Coronary artery (tissue), 2 donors: Measurements from ENCODE around the gene NTM.

Source experiments
- DNase-seq: peaks from one replicate; pipeline ENCODE4 v3.0.0-alpha.2; 2017; ENCODE audit warnings: low spot score
- H3K27ac ChIP-seq, 2 donors: fragments of 200-600 bp; sonication (generic); one replicate each; pipeline ENCODE4 v1.5.1; 2016 to 2019
- H3K4me3 ChIP-seq: fragments of 200-600 bp; sonication (generic); 2 replicates; pipeline ENCODE4 v1.5.1; 2016; ENCODE audit warnings: mild to moderate bottlenecking, moderate library complexity
- TF ChIP-seq, protein P1 (sequence below): fragments of 200-600 bp; sonication (generic); IDR thresholded peaks from one replicate; pipeline ENCODE4 v1.5.1; 2019; ENCODE audit warnings: antibody characterized with exemption

NTM gene

DNA sequence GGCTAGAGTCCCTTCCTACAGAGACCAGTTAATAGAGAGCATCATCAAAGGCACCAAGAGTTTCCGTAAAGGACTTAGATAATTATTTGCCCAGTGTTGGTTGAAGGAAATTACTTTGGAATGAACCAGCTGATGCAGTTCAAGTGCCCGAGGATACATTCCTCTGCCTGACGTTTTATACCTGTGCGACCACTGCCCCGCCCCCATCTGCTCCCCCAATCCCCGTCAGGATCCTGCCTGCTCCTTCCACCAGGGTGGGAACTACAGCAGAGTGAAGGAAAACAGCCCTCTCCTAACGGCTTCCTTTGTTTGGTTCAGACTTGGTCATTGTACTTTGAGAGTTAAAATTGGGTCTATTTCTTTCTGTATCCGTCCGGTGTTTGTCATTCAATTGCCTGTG, 761.5 kb downstream of the NTM start:
- DNase-seq, result no peak
- H3K27ac ChIP-seq, result no peak overlapping the region
- TF ChIP-seq, protein P1, sequence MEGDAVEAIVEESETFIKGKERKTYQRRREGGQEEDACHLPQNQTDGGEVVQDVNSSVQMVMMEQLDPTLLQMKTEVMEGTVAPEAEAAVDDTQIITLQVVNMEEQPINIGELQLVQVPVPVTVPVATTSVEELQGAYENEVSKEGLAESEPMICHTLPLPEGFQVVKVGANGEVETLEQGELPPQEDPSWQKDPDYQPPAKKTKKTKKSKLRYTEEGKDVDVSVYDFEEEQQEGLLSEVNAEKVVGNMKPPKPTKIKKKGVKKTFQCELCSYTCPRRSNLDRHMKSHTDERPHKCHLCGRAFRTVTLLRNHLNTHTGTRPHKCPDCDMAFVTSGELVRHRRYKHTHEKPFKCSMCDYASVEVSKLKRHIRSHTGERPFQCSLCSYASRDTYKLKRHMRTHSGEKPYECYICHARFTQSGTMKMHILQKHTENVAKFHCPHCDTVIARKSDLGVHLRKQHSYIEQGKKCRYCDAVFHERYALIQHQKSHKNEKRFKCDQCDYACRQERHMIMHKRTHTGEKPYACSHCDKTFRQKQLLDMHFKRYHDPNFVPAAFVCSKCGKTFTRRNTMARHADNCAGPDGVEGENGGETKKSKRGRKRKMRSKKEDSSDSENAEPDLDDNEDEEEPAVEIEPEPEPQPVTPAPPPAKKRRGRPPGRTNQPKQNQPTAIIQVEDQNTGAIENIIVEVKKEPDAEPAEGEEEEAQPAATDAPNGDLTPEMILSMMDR, result no peak
- no peak overlapping the region for H3K4me3 ChIP-seq

DNA sequence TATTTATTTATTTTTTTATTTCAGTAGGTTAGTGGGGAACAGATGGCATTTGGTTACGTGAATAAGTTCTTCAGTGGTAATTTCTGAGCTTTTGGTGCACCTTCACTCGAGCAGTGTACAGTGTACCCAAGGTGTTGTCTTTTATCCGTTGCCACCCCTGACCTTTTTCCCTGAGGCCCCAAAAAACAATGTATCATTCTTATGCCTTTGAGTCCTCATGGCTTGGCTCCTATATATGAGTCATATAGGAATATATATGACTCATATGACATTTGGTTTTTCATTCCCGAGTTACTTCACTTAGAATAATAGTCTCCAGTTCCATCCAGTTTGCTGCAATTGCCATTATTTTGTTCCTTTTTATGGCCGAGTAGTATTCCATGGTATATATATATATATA, 763.9 kb downstream of the NTM start:
- Histone ChIP-seq H3K27ac (no peak overlapping the region), H3K4me3 (no peak overlapping the region)
- no peak for DNase-seq
- TF ChIP-seq, protein P1, result no peak

DNA sequence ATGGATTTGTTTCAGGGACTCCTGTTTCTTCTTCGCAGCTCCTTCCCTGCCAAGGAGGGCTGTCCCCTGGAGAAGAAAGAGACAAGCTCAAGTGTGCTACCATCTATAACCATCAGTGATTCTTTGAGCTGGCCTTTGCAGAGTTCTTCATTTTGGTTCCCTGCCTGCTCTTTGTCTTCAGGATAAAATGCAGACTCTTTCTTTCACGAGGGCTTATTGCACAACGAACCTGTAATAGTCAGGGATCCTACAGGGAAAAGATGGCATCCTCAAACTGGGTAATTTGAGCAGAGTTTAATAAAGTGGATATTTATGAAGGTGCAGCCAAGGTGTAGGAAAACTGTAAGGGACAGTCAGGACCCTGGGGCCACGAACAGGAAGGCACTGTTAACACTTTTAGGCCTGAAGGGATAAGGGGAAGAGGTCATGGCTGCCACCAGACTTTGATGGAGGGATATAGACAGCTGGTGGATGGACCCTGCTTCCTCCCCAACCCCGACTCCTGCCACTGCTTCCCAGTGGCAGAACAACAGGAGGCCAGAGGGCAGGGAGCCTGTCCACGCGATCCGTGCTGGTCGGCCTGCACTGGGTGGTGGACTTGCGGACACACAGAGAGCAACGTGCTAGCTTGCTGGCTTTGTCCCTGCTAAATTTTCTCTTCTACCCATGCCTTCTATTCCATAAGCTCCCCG, 767.0 kb downstream of the NTM start:
- TF ChIP-seq, protein P1, result no peak
- Histone ChIP-seq H3K27ac (no peak overlapping the region), H3K4me3 (no peak overlapping the region)
- DNase-seq, result no peak

DNA sequence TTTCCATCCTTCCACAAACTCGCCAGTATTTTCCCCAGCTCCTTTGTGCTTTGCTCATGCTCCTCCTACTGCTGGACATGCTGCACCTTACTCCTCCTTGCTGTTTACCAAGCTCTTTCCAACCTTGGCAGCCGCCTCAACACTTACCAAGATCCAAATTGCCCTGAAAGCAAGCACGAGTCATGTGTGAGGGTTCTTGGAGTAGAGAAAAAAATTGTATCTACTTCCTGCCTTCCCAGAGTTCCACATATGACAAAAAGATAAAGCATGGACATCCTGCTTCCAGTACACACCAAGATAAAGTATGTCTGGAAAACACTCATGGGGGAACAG, 767.5 kb downstream of the NTM start:
- TF ChIP-seq, protein P1, result no peak
- no peak overlapping the region for H3K4me3 ChIP-seq
- no peak for DNase-seq
- H3K27ac ChIP-seq, result no peak overlapping the region

DNA sequence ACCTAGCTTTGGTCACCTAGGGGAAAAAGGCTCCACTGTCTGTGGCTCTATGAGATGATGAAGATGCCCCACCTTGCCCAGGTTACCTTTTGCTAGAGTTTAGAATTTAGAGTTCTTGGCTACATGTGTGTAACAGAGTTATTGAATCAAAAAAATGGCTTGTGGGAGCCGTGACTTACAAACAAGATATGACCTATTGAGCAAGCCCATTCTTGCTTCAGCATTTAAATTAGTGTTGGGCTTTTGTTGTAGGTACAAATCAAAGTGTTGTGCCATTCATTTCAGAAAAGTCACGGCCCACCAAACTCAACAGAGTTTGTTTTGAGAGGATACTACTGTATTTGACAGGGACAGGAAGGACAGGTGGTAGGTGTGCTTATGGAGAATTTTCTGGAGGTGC, 768.8 kb downstream of the NTM start:
- Histone ChIP-seq H3K27ac (no peak overlapping the region), H3K4me3 (no peak overlapping the region)
- TF ChIP-seq, protein P1, result no peak
- no peak for DNase-seq

DNA sequence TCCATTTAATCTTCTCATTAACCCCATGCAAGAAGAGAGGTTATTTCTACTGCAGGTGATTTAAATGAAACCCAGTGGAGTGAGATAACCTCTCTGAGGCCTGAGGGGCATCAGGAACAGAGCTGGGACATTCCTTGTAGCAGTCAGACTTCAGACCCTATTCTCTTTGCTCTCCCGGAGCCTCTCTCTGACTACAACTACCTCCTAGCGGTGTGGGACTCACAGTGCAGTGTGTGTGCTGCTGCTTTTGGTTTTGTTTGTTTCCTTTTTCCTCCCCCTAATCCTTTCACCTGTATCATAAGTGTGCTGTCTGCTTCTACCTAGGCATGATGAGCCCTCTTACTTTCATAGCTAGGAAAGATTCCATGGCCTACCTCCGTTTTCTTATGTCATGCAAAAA, 769.6 kb downstream of the NTM start:
- H3K27ac ChIP-seq, result no peak overlapping the region
- TF ChIP-seq, protein P1, result no peak
- DNase-seq, result no peak

DNA sequence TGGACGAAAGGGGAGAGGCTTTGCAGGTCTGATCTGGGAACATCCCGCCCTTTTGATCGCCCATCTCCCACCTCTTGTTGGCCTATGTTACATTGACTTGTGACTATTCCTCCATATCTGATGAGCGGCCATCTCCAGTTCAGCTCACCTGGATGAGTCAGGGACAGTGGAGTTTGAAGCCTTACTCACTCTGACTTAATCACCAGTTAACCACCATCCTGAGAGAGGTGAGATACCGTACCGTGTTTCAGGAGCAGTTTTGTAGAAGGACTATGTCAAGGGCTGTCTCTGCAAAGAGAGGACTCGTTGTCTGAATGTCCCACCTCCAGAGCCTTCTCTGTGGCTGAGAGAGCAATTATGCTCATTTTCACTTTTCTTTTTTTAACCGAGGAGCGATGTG, 771.7 kb downstream of the NTM start:
- H3K4me3 ChIP-seq, result no peak overlapping the region
- TF ChIP-seq, protein P1, result no peak
- DNase-seq, result no peak
- no peak overlapping the region for H3K27ac ChIP-seq

More for the DNA sequence above, 769.6 kb downstream of the NTM start:
- H3K4me3 ChIP-seq, result no peak overlapping the region
